K562 (cell line): ENCODE results near the gene METTL23. TPM values are rescaled to one million over a fixed set of nuclear protein-coding genes. Genes with fewer than 3 reads are reported as not detected.

Experiments used
- CBX1 ChIP-seq: sonication (generic); IDR thresholded peaks from 2 replicates; pipeline ENCODE4 v1.6.1; 2016; ENCODE audit warnings: antibody characterized with exemption, low read depth, mild to moderate bottlenecking
- ESRRA ChIP-seq: fragments of 450-650 bp; IDR thresholded peaks from 2 replicates; pipeline ENCODE4 v1.6.1; 2014; ENCODE audit warnings: low read depth, mild to moderate bottlenecking, moderate library complexity, borderline replicate concordance
- ETV1 ChIP-seq: fragments of 450-650 bp; conservative IDR thresholded peaks from 2 replicates; pipeline ENCODE4 v1.6.1; 2016; ENCODE audit warnings: missing genetic modification characterization, control low read depth, low read depth, missing compliant biosample characterization
- HCFC1 ChIP-seq: IDR thresholded peaks from 2 replicates; pipeline ENCODE4 v1.6.1; 2012; ENCODE audit warnings: low read depth, low read length, improper control_type of control experiment
- HDAC2 ChIP-seq: fragments of 450-650 bp; IDR thresholded peaks from 2 replicates; pipeline ENCODE4 v1.6.1; 2016; ENCODE audit warnings: mild to moderate bottlenecking
- JUND ChIP-seq, 2 experiments: IDR thresholded peaks; 2 replicates in 1 of 2; 3 replicates in 1 of 2; pipeline ENCODE4 v1.6.1; 2011; ENCODE audit warnings: borderline replicate concordance in 2 of 2, low read depth in 2 of 2, low read length in 2 of 2, improper control_type of control experiment in 1 of 2, missing biosample characterization in 1 of 2, missing genetic modification characterization in 1 of 2, missing genetic modification reagents in 1 of 2
- KAT7 ChIP-seq: sonication (generic); formaldehyde crosslinking; IDR thresholded peaks from 2 replicates; pipeline ENCODE4 v1.8.0; 2022; ENCODE audit warnings: missing genetic modification reagents, mild to moderate bottlenecking, borderline replicate concordance
- NFE2 ChIP-seq: IDR thresholded peaks from 2 replicates; pipeline ENCODE4 v1.6.1; 2014; ENCODE audit warnings: antibody characterized with exemption, low read depth
- POLR2H ChIP-seq: IDR thresholded peaks from 2 replicates; pipeline ENCODE4 v1.6.1; 2016; ENCODE audit warnings: missing genetic modification characterization, low read depth, mild to moderate bottlenecking, control low read depth, missing compliant biosample characterization, moderate library complexity
- PTRF ChIP-seq: fragments of 450-650 bp; IDR thresholded peaks from 2 replicates; pipeline ENCODE4 v1.6.1; 2016; ENCODE audit warnings: mild to moderate bottlenecking, missing genetic modification characterization, missing compliant biosample characterization
- SMC3 ChIP-seq: conservative IDR thresholded peaks from 2 replicates; pipeline ENCODE4 v1.6.1; 2011; ENCODE audit warnings: low read depth, low read length, improper control_type of control experiment; ENCODE audit not compliant: insufficient read depth
- STAT5A ChIP-seq: IDR thresholded peaks from 2 replicates; pipeline ENCODE4 v1.6.1; 2012; ENCODE audit warnings: low read length, inconsistent platforms, borderline replicate concordance
- TAF1 ChIP-seq: IDR thresholded peaks from 2 replicates; pipeline ENCODE4 v1.6.1; 2011; ENCODE audit warnings: mild to moderate bottlenecking, low read length, moderate library complexity; ENCODE audit not compliant: insufficient read depth, control insufficient read depth, severe bottlenecking; ENCODE audit errors: extremely low read depth
- ZNF311 ChIP-seq: fragments of 250-450 bp; sonication (Bioruptor Pico); IDR thresholded peaks from 2 replicates; pipeline ENCODE4 v1.4.0; 2020; ENCODE audit warnings: mild to moderate bottlenecking, moderate library complexity
- ZNF384 ChIP-seq: IDR thresholded peaks from 2 replicates; pipeline ENCODE4 v1.6.1; 2012; ENCODE audit warnings: low read depth, low read length, improper control_type of control experiment
- ZNF551 ChIP-seq: fragments of 250-450 bp; sonication (Bioruptor Pico); IDR thresholded peaks from 2 replicates; pipeline ENCODE4 v1.5.0; 2021; ENCODE audit warnings: mild to moderate bottlenecking, moderate library complexity
- ZNF586 ChIP-seq: fragments of 450-650 bp; formaldehyde crosslinking; conservative IDR thresholded peaks from 2 replicates; pipeline ENCODE4 v1.4.0; 2020; ENCODE audit warnings: mild to moderate bottlenecking, moderate library complexity
- polyA plus RNA-seq, 8 experiments: library from polyadenylated mRNA; depleted of rRNA in 4 of 8; stranded (reverse) in 5 of 8; unstranded in 3 of 8; fragments of >200 nt; fragmentation: Nextera tagmentation in 2 of 8; fragmentation: Illumina TruSeq in 1 of 8; extraction: Ambion mirVana in 2 of 8; extraction: Trizol in 1 of 8; gene quantifications; 2 replicates each; pipeline versions ENCODE4 v1.2.1 to v1.2.3, GENCODE V29; 2011 to 2014; ENCODE audit warnings: inconsistent platforms in 1 of 8, missing spikeins in 1 of 8
- total RNA-seq, 7 experiments: library from RNA; depleted of rRNA in 6 of 7; stranded (reverse); fragments of >200 nt in 6 of 7; fragmentation: Illumina TruSeq in 2 of 7; extraction: Trizol in 2 of 7; gene quantifications; 2 replicates each; pipeline versions ENCODE4 v1.2.1 to v1.2.3, GENCODE V29; 2011 to 2021; ENCODE audit warnings: low replicate concordance in 1 of 7
- TF ChIP-seq, protein P1 (sequence below): fragments of 450-650 bp; IDR thresholded peaks from 2 replicates; pipeline ENCODE4 v1.6.1; 2016; ENCODE audit warnings: borderline replicate concordance
- TF ChIP-seq, protein P2 (sequence below): sonication (generic); formaldehyde crosslinking; IDR thresholded peaks from 2 replicates; pipeline ENCODE4 v1.8.0; 2023; ENCODE audit warnings: mild to moderate bottlenecking, missing genetic modification reagents
- TF ChIP-seq, protein P3 (sequence below): fragments of 250-450 bp; sonication (Bioruptor Pico); IDR thresholded peaks from 2 replicates; pipeline ENCODE4 v1.4.0; 2020

METTL23 gene
- total and polyA plus RNA-seq, 9 of the 15 experiments (the other 6 are each of a cell fraction or from before 2014, with no cell fraction given) = 29.4 to 67.3 (median 41.6) TPM

- TF ChIP-seq, protein P1, sequence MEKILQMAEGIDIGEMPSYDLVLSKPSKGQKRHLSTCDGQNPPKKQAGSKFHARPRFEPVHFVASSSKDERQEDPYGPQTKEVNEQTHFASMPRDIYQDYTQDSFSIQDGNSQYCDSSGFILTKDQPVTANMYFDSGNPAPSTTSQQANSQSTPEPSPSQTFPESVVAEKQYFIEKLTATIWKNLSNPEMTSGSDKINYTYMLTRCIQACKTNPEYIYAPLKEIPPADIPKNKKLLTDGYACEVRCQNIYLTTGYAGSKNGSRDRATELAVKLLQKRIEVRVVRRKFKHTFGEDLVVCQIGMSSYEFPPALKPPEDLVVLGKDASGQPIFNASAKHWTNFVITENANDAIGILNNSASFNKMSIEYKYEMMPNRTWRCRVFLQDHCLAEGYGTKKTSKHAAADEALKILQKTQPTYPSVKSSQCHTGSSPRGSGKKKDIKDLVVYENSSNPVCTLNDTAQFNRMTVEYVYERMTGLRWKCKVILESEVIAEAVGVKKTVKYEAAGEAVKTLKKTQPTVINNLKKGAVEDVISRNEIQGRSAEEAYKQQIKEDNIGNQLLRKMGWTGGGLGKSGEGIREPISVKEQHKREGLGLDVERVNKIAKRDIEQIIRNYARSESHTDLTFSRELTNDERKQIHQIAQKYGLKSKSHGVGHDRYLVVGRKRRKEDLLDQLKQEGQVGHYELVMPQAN = peak; percentile 89; the same call in 1 of the 2 replicates
- TF ChIP-seq, protein P2, sequence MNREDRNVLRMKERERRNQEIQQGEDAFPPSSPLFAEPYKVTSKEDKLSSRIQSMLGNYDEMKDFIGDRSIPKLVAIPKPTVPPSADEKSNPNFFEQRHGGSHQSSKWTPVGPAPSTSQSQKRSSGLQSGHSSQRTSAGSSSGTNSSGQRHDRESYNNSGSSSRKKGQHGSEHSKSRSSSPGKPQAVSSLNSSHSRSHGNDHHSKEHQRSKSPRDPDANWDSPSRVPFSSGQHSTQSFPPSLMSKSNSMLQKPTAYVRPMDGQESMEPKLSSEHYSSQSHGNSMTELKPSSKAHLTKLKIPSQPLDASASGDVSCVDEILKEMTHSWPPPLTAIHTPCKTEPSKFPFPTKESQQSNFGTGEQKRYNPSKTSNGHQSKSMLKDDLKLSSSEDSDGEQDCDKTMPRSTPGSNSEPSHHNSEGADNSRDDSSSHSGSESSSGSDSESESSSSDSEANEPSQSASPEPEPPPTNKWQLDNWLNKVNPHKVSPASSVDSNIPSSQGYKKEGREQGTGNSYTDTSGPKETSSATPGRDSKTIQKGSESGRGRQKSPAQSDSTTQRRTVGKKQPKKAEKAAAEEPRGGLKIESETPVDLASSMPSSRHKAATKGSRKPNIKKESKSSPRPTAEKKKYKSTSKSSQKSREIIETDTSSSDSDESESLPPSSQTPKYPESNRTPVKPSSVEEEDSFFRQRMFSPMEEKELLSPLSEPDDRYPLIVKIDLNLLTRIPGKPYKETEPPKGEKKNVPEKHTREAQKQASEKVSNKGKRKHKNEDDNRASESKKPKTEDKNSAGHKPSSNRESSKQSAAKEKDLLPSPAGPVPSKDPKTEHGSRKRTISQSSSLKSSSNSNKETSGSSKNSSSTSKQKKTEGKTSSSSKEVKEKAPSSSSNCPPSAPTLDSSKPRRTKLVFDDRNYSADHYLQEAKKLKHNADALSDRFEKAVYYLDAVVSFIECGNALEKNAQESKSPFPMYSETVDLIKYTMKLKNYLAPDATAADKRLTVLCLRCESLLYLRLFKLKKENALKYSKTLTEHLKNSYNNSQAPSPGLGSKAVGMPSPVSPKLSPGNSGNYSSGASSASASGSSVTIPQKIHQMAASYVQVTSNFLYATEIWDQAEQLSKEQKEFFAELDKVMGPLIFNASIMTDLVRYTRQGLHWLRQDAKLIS (CRISPR knock-in tag) = peak; percentile 83; the same call in 1 of the 2 replicates
- no peak for TF ChIP-seq HCFC1
- no peak for TF ChIP-seq ZNF586 (CRISPR knock-in tag)
- TF ChIP-seq ETV1 = peak; percentile 90
- TF ChIP-seq ZNF384 = peak; percentile 19; the same call in 1 of the 2 replicates
- TF ChIP-seq JUND (IDR thresholded peaks at IDR 0.05; ENCODE audit: borderline replicate concordance, low read depth, low read length) = peak; percentile 37; the same call in 1 of the 2 replicates
- no peak; the same call in 2 of the 3 replicates for TF ChIP-seq JUND (tag; IDR thresholded peaks at IDR 0.05; ENCODE audit: borderline replicate concordance, low read depth, low read length)
- peak; percentile 10 for TF ChIP-seq TAF1
- TF ChIP-seq ZNF551 (CRISPR knock-in tag) = no peak
- TF ChIP-seq ZNF311 (CRISPR knock-in tag) = no peak
- TF ChIP-seq, protein P3, sequence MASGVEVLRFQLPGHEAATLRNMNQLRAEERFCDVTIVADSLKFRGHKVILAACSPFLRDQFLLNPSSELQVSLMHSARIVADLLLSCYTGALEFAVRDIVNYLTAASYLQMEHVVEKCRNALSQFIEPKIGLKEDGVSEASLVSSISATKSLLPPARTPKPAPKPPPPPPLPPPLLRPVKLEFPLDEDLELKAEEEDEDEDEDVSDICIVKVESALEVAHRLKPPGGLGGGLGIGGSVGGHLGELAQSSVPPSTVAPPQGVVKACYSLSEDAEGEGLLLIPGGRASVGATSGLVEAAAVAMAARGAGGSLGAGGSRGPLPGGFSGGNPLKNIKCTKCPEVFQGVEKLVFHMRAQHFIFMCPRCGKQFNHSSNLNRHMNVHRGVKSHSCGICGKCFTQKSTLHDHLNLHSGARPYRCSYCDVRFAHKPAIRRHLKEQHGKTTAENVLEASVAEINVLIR (CRISPR knock-in tag) = no peak
- TF ChIP-seq HDAC2 = peak; percentile 46; the same call in 1 of the 2 replicates
- 0 out of 2 replicates have a peak, but pooled peaks have one; percentile 79 for TF ChIP-seq KAT7 (CRISPR knock-in tag)
- no peak for TF ChIP-seq NFE2
- TF ChIP-seq POLR2H (tag) = peak; percentile 25
- TF ChIP-seq ESRRA = peak; percentile 41
- TF ChIP-seq CBX1 = peak; percentile 72
- no peak for TF ChIP-seq STAT5A
- TF ChIP-seq SMC3 = 0 out of 2 replicates have a peak, but pooled peaks have one; percentile 37
- no peak for TF ChIP-seq PTRF (tag)
Observed at GRCh38 chr17:76726776-76727718, at the start of gene METTL23 (continued).
